Psoas muscle (tissue), 8 donors: ENCODE results near the gene ESR1. TPM values are rescaled to one million over a fixed set of nuclear protein-coding genes. Genes with fewer than 3 reads are reported as not detected.
"Not testable (repeated sequence)": the region's sequence is repeated elsewhere in the genome, so short reads cannot be mapped to it uniquely, and the experiment has no call there.

Source experiments
- ATAC-seq, 4 donors: fragments of 200-7000 bp; cut with Tn5 transposase; one replicate each; pipeline ENCODE4 v1.9.1; 2020; ENCODE audit warnings: moderate library complexity in 3 of 4, mild to moderate bottlenecking in 2 of 4
- DNase-seq, 2 donors: peaks; one replicate each; pipeline ENCODE4 v3.0.0-alpha.2; 2020
- H3K27ac ChIP-seq: fragments of 200-600 bp; one replicate; pipeline ENCODE4 v1.8.0; 2022
- H3K27me3 ChIP-seq, 3 donors: fragments of 200-600 bp in 1 of 3; one replicate each; pipeline versions ENCODE4 v1.6.1 to v1.8.0; 2013 to 2022; ENCODE audit warnings: low read length in 2 of 3, mild to moderate bottlenecking in 2 of 3, moderate library complexity in 1 of 3; ENCODE audit not compliant: insufficient read depth in 3 of 3
- H3K36me3 ChIP-seq, 2 donors: fragments of 200-600 bp in 1 of 2; one replicate each; pipeline versions ENCODE4 v1.6.1 to v1.8.0; 2013 to 2022; ENCODE audit warnings: low read depth in 1 of 2, mild to moderate bottlenecking in 1 of 2, moderate library complexity in 1 of 2; ENCODE audit not compliant: insufficient read depth in 1 of 2
- H3K4me1 ChIP-seq: fragments of 200-600 bp; one replicate; pipeline ENCODE4 v1.8.0; 2022
- H3K4me3 ChIP-seq: fragments of 200-600 bp; one replicate; pipeline ENCODE4 v1.8.0; 2022; ENCODE audit warnings: mild to moderate bottlenecking
- H3K9me3 ChIP-seq: fragments of 200-600 bp; one replicate; pipeline ENCODE4 v1.8.0; 2022
- WGBS, 3 donors: extraction: QIAGEN DNeasy Blood & Tissue Kit; methylation state at CpG; one replicate each; pipeline versions ENCODE4 v1.1.6 to v1.1.7; 2013; 5-methylcytosine and 5-hydroxymethylcytosine counted together
- intact Hi-C, 2 donors: fragments of 100-400 bp; cut with DNase I; formaldehyde crosslinking; loops; one replicate each; pipeline versions ENCODE4 v1.11.0 to v1.14.2; 2022
- polyA plus RNA-seq, 3 donors: library from polyadenylated mRNA; stranded (reverse); fragments of 200-250 nt; gene quantifications; one replicate each; pipeline ENCODE4 v1.2.3, GENCODE V29; 2013
- total RNA-seq, 4 donors: library from RNA; stranded (reverse); fragmentation: NEBNext Ultra II Directional in 2 of 4; extraction: Animal tissue kit (Norgen Biotek cat#: 25700) in 2 of 4; gene quantifications; one replicate each; pipeline versions ENCODE4 v1.2.1 to v1.2.4, GENCODE V29; 2021 to 2023
- TF ChIP-seq, protein P1 (sequence below): fragments of 200-600 bp; IDR thresholded peaks from one replicate; pipeline ENCODE4 v1.8.0; 2022; ENCODE audit warnings: antibody characterized with exemption
- donor health status: healthy with polysubstance abuse.
- donor health status: DM: no; HTN: no; CAD: no; lungs with moderate emphysema.
- donor health status: Bipolar disorder and iron deficiency.
- donor health status: healthy.
- donor health status: DM: yes; HTN: yes; CAD: no.
- donor health status: DM: no; HTN: no; CAD: no.
- donor health status: DM: no; HTN: no; CAD: no.
- donor health status: DM: yes; HTN: yes; CAD: no.

The ESR1 gene
- total and polyA plus RNA-seq, 7 donors = 0.42 to 4.4 (median 1.5) TPM

DNA sequence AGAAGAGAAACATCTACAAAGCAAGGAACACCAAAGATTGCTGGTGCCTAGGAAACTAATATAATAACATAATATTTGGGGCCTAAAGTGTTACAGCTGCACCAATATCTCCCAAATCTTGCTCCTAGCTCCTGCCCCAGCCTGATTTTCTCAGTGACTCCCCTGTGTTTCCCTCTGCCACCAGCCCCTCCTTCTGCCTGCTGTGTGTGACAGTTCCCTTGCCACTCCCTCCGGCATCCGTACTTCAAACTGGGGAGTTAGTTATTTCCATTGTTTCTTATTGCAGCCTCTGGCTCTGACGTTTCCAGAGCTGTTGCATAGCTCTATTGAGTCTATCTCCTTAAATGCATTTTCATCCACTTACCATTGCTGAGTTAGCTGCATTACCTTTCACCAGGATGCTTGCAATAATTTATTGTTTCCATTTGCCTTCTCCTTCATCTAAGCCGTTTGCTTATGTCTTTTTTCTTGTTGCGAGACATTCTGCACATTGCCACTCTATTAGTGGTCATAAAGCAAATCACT lies 43.1 kb downstream of the ESR1 start:
- Histone ChIP-seq H3K4me3 (no peak overlapping the region), H3K9me3 (no peaks in the 10 kb centered on the region), H3K36me3 (no peaks in the 10 kb centered on the region), H3K27me3 (no peaks in the 10 kb centered on the region), H3K4me1 (no peaks in the 10 kb centered on the region), H3K27ac (no peak overlapping the region)
- intact Hi-C loops = no loop called here
- DNase-seq (no peak), ATAC-seq (no peak)
- 57 to 72% (median 64%) methylated on average over 5 of the region's 5 CpGs for WGBS, 3 donors
- TF ChIP-seq, protein P1, sequence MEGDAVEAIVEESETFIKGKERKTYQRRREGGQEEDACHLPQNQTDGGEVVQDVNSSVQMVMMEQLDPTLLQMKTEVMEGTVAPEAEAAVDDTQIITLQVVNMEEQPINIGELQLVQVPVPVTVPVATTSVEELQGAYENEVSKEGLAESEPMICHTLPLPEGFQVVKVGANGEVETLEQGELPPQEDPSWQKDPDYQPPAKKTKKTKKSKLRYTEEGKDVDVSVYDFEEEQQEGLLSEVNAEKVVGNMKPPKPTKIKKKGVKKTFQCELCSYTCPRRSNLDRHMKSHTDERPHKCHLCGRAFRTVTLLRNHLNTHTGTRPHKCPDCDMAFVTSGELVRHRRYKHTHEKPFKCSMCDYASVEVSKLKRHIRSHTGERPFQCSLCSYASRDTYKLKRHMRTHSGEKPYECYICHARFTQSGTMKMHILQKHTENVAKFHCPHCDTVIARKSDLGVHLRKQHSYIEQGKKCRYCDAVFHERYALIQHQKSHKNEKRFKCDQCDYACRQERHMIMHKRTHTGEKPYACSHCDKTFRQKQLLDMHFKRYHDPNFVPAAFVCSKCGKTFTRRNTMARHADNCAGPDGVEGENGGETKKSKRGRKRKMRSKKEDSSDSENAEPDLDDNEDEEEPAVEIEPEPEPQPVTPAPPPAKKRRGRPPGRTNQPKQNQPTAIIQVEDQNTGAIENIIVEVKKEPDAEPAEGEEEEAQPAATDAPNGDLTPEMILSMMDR = no peak

DNA sequence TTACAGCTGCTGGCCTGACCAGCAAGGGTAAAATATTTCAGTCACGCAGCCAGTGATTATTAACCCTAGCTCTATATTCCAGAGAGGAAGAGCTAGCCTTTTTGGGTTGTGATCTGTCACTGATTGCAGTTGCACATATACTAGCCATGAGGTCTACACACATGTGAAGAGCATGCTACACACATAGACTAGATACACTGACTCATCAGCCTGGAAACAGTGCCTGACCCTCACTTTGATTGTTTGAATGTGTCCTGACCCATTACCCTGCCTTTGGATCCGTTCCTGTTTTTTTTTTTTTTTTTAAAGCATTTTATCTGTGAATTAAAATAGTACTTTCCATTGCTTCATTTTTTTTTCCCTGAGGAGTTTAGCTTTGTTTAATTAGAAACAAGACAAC lies 50.8 kb downstream of the ESR1 start:
- ATAC-seq = peak in 1 of 4 donors; percentile 50
- TF ChIP-seq, protein P1 = no peak
- no peak overlapping the region for H3K4me3 ChIP-seq
- no peak overlapping the region for H3K27ac ChIP-seq
- no peaks in the 10 kb centered on the region for H3K36me3 ChIP-seq
- no peaks in the 10 kb centered on the region for H3K9me3 ChIP-seq
- H3K4me1 ChIP-seq = peaks cover 8% of the 10 kb centered on the region
- no peak for DNase-seq
- H3K27me3 ChIP-seq = no peaks in the 10 kb centered on the region
- intact Hi-C loops = no loop called here
- WGBS, 3 donors = 40 to 55% (median 50%) methylated on average over 2 of the region's 2 CpGs

DNA sequence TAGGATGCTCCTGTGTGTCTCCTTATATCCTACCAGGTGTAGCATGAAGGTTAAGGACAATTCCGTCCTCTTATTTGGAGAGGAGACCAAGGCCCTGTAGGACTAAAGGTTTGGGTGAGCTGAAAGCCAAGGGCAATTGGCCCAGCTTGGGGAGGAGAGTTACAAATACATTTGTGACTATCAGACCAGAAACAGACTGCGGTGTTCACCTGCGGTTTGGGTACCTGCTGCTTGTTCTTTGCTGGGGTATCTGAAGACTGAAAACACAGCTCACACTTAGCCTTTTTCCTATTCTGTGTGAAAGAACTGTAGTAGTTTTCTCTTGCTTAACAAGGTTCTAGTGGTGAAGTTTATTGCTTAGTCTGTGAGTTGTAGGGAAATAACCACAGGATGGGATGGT lies 55.0 kb downstream of the ESR1 start:
- 94% methylated on average over 3 of the region's 3 CpGs for WGBS, 3 donors
- no peak for ATAC-seq
- Histone ChIP-seq H3K4me3 (no peak overlapping the region), H3K36me3 (no peaks in the 10 kb centered on the region), H3K4me1 (peaks cover 8% of the 10 kb centered on the region), H3K9me3 (no peaks in the 10 kb centered on the region), H3K27ac (no peak overlapping the region), H3K27me3 (no peaks in the 10 kb centered on the region)
- TF ChIP-seq, protein P1 = no peak
- intact Hi-C loops = no loop called here
- no peak for DNase-seq

DNA sequence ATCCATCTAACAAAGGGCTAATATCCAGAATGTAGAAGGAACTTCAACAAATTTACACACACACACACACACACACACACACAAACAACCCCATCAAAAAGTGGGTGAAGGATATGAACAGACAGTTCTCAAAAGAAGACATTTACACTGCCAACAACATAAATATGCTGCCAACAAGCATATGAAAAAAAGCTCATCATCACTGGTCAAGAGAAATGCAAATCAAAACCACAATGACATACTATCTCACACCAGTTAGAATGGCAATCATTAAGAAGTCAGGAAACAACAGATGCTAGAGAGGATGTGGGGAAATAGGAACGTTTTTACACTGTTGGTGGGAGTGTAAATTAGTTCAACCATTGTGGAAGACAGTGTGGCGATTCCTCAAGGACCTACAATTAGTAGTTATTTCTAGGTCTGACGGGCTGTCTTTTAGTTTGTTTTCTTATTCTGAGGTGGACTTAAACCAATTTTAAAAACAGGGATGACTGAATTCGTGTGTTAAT lies 59.9 kb downstream of the ESR1 start:
- H3K36me3 ChIP-seq, H3K27me3 ChIP-seq, H3K4me3 ChIP-seq, H3K4me1 ChIP-seq, ATAC-seq, DNase-seq, H3K9me3 ChIP-seq, intact Hi-C loops, H3K27ac ChIP-seq: not testable (repeated sequence)
- 62 to 78% (median 71%) methylated on average over 4 of the region's 4 CpGs for WGBS, 3 donors

DNA sequence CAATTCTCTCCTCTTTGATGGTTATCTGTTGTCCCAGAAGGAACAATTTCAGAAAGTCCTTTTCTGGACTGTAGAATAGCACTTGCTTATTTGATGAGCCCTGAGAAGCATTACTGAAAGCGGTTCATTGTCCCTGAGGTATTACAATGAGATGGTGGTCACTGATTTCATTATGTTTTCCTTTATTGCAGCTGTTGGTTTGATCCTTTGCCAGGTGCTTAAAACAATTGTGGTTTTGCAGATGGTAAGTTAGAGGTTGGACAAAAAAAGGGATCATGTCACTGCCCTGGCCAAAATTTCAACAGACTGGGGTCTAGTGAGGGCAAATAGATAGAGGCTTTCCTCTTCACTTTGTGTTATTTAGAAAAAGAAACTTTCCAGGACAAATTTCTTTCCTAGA lies 61.9 kb downstream of the ESR1 start:
- no peak overlapping the region for H3K27ac ChIP-seq
- DNase-seq = no peak
- no peaks in the 10 kb centered on the region for H3K27me3 ChIP-seq
- intact Hi-C loops = no loop called here
- H3K4me1 ChIP-seq = peaks cover 6% of the 10 kb centered on the region
- H3K4me3 ChIP-seq = no peak overlapping the region
- H3K36me3 ChIP-seq = no peaks in the 10 kb centered on the region
- WGBS, 3 donors = 45 to 70% (median 46%) methylated on average over 1 of the region's 1 CpG
- no peaks in the 10 kb centered on the region for H3K9me3 ChIP-seq
- ATAC-seq = peak; percentile 42 to 67 (median 56)
- TF ChIP-seq, protein P1 = no peak
